Endodermal cell (in vitro differentiated cells): ENCODE measurements around the gene PCBP3. TPM values are rescaled to one million over a fixed set of nuclear protein-coding genes. Genes with fewer than 3 reads are reported as not detected.

ENCODE experiments used
- DNase-seq: peaks from one replicate; pipeline ENCODE4 v3.0.0-alpha.2; 2017
- H3K27ac ChIP-seq: 2 replicates; pipeline ENCODE4 v1.5.1; 2013; ENCODE audit warnings: mild to moderate bottlenecking, low read depth, low read length, moderate library complexity
- H3K27me3 ChIP-seq: 2 replicates; pipeline ENCODE4 v1.6.1; 2013; ENCODE audit warnings: mild to moderate bottlenecking, low read length, moderate library complexity; ENCODE audit not compliant: insufficient read depth, control insufficient read depth, poor library complexity, severe bottlenecking
- H3K36me3 ChIP-seq: 2 replicates; pipeline ENCODE4 v1.7.0; 2013; ENCODE audit warnings: mild to moderate bottlenecking, low read length, moderate library complexity; ENCODE audit not compliant: control insufficient read depth, insufficient read depth
- H3K4me1 ChIP-seq: one replicate; pipeline ENCODE4 v1.7.0; 2013; ENCODE audit warnings: low read length; ENCODE audit not compliant: control insufficient read depth, insufficient read depth
- H3K4me3 ChIP-seq: 2 replicates; pipeline ENCODE4 v1.5.1; 2013; ENCODE audit warnings: mild to moderate bottlenecking, low read length, moderate library complexity
- H3K9ac ChIP-seq: 2 replicates; pipeline ENCODE4 v1.6.1; 2013; ENCODE audit warnings: mild to moderate bottlenecking, low read length, moderate library complexity; ENCODE audit not compliant: poor library complexity, severe bottlenecking; ENCODE audit errors: extremely low read depth
- H3K9me3 ChIP-seq: 2 replicates; pipeline ENCODE4 v1.6.1; 2013; ENCODE audit warnings: mild to moderate bottlenecking, low read length, moderate library complexity; ENCODE audit not compliant: control insufficient read depth
- H3K27ac Mint-ChIP-seq: 2 replicates; pipeline ENCODE4 v1.8.0; 2020; ENCODE audit warnings: mixed read lengths
- H3K27me3 Mint-ChIP-seq: 2 replicates; pipeline ENCODE4 v1.8.0; 2021; ENCODE audit warnings: mild to moderate bottlenecking, mixed read lengths; ENCODE audit not compliant: insufficient read depth
- H3K36me3 Mint-ChIP-seq: 2 replicates; pipeline ENCODE4 v1.8.0; 2020; ENCODE audit warnings: low read depth, mixed read lengths
- H3K4me1 Mint-ChIP-seq: 2 replicates; pipeline ENCODE4 v1.8.0; 2020; ENCODE audit warnings: mixed read lengths
- H3K4me3 Mint-ChIP-seq: 2 replicates; pipeline ENCODE4 v1.8.0; 2020; ENCODE audit warnings: mild to moderate bottlenecking, moderate library complexity, mixed read lengths
- H3K9me3 Mint-ChIP-seq: 2 replicates; pipeline ENCODE4 v1.8.0; 2020; ENCODE audit warnings: mild to moderate bottlenecking, mixed read lengths
- CTCF ChIP-seq: fragments of 200-600 bp; sonication (generic); conservative IDR thresholded peaks from 2 replicates; pipeline ENCODE4 v1.5.0; 2021; ENCODE audit warnings: antibody characterized with exemption, mild to moderate bottlenecking
- WGBS, 2 experiments: methylation state at CpG; one replicate each; pipeline versions ENCODE4 v1.1.5 to v1.1.7; 2013; ENCODE audit warnings: missing lambda C conversion rate in 2 of 2, mixed read lengths in 1 of 2; ENCODE audit not compliant: insufficient coverage in 1 of 2, insufficient read length in 1 of 2; 5-methylcytosine and 5-hydroxymethylcytosine counted together
- total RNA-seq, 2 donors: library from RNA; stranded (reverse); fragmentation: NEBNext Ultra II Directional in 1 of 2; extraction: Animal tissue kit (Norgen Biotek cat#: 25700) in 1 of 2; gene quantifications; 2 replicates in 1 of 2; 3 replicates in 1 of 2; pipeline ENCODE4 v1.2.1, GENCODE V29; 2021

Gene PCBP3
- total RNA-seq, 2 donors from 2014 or later, result 2.1 to 10.6 TPM

GRCh38 chr21:45934554-45934953, 291.0 kb downstream of the PCBP3 start:
- H3K4me1 Mint-ChIP-seq, result no peaks in the 10 kb centered on the region
- Histone ChIP-seq H3K9ac (no peak overlapping the region), H3K9me3 (no peaks in the 10 kb centered on the region), H3K36me3 (no peaks in the 10 kb centered on the region), H3K4me3 (no peak overlapping the region), H3K27me3 (no peaks in the 10 kb centered on the region), H3K27ac (no peak overlapping the region), H3K4me1 (no peaks in the 10 kb centered on the region)
- 90 to 100% methylated on average over 2 to 3 of the region's 3 CpGs for WGBS, 2 experiments
- no peak for DNase-seq
- no peak overlapping the region for H3K4me3 Mint-ChIP-seq
- no peak for TF ChIP-seq CTCF
- H3K27ac Mint-ChIP-seq, result no peak overlapping the region
- H3K27me3 Mint-ChIP-seq, result no peaks in the 10 kb centered on the region
- H3K36me3 Mint-ChIP-seq, result no peaks in the 10 kb centered on the region
- no peaks in the 10 kb centered on the region for H3K9me3 Mint-ChIP-seq

DNA sequence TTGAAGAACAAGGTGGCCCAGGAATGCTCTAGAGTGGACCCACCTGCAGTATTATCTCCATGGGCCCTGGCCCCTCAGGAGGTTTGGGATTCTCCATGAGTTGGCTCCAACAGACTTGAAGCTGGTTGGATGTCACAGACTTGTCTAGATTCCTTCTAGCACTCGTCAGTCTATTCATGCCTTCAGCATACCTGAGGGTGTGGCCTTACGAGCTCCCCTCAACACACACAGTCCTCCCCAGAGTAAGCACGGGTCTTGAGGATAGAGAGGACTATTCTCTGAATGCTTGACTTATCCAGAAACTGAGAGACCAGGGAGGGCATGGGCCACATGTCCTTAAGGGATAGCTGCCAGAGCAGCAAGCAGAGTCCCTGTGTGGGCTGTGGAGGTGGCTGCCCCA, 292.1 kb downstream of the PCBP3 start:
- DNase-seq, result no peak
- Histone ChIP-seq H3K36me3 (no peaks in the 10 kb centered on the region), H3K9me3 (no peaks in the 10 kb centered on the region), H3K27ac (no peak overlapping the region), H3K27me3 (no peaks in the 10 kb centered on the region), H3K9ac (no peak overlapping the region), H3K4me1 (no peaks in the 10 kb centered on the region), H3K4me3 (no peak overlapping the region)
- 81 to 95% methylated on average over 3 of the region's 3 CpGs for WGBS, 2 experiments
- Mint-ChIP-seq H3K9me3 (no peaks in the 10 kb centered on the region), H3K4me3 (no peak overlapping the region), H3K36me3 (no peaks in the 10 kb centered on the region), H3K27me3 (no peaks in the 10 kb centered on the region), H3K4me1 (no peaks in the 10 kb centered on the region), H3K27ac (no peak overlapping the region)
- no peak for TF ChIP-seq CTCF

GRCh38 chr21:45937721-45938452, 294.4 kb downstream of the PCBP3 start:
- H3K27me3 Mint-ChIP-seq, result no peaks in the 10 kb centered on the region

More at GRCh38 chr21:45937721-45938452, 294.4 kb downstream of the PCBP3 start:
- no peak for DNase-seq
- H3K4me1 ChIP-seq, result no peaks in the 10 kb centered on the region
- H3K27ac ChIP-seq, result no peak overlapping the region
- H3K9ac ChIP-seq, result no peak overlapping the region
- H3K9me3 Mint-ChIP-seq, result no peaks in the 10 kb centered on the region
- H3K9me3 ChIP-seq, result no peaks in the 10 kb centered on the region
- no peaks in the 10 kb centered on the region for H3K4me1 Mint-ChIP-seq
- no peak overlapping the region for H3K27ac Mint-ChIP-seq
- no peak overlapping the region for H3K4me3 Mint-ChIP-seq
- TF ChIP-seq CTCF, result no peak
- no peaks in the 10 kb centered on the region for H3K36me3 Mint-ChIP-seq
- H3K27me3 ChIP-seq, result no peaks in the 10 kb centered on the region
- no peak overlapping the region for H3K4me3 ChIP-seq
- no peaks in the 10 kb centered on the region for H3K36me3 ChIP-seq
- WGBS, 2 experiments, result 92 to 96% methylated on average over 15 to 17 of the region's 17 CpGs
